Astrocyte of the cerebellum (primary cell): ENCODE results near the gene SESN2.

ENCODE experiments used
- DNase-seq: peaks from one replicate; pipeline ENCODE4 v3.0.0-alpha.2; 2011; ENCODE audit warnings: low read depth
- H3K4me3 ChIP-seq: 2 replicates; pipeline ENCODE4 v1.5.1; 2011; ENCODE audit warnings: mild to moderate bottlenecking, low read depth, low read length, moderate library complexity
- CTCF ChIP-seq: IDR thresholded peaks from 2 replicates; pipeline ENCODE4 v1.5.1; 2012; ENCODE audit warnings: low read length, low read depth, moderate library complexity, mild to moderate bottlenecking; ENCODE audit errors: missing control alignments
- in situ Hi-C: cut with HindIII; loops from 2 replicates; pipeline ENCODE4 v1.10.0; 2017; ENCODE audit warnings: low sequenced_read_pairs

The SESN2 gene

DNA sequence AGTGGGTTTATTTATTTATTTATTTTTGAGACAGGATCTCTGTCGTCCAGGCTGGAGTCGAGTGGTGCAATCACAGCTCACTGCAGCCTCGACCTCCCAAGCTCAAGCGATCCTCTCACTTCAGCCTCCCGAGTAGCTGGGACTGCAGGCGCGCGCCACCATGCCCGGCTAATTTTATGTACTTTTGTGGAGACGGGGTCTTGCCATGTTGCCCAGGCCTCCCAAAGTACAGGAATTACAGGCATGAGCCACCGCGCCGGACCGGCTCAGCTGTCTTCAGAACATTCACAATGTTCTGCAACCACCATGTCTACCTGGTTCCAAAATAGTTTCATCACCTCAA is 26.1 kb upstream of the SESN2 start:
- TF ChIP-seq CTCF: no peak
- peak overlapping the region; percentile 99 for H3K4me3 ChIP-seq
- in situ Hi-C loops: no loop called here
- DNase-seq: no peak

- in situ Hi-C loops: no loop called here
- peak; percentile 96 for DNase-seq
- peak within 1 kb of the TSS; percentile 82 for H3K4me3 ChIP-seq
- TF ChIP-seq CTCF: no peak
Measured at GRCh38 chr1:28235755-28236655, 23.3 kb upstream of the SESN2 start, which contains the start of gene ATP5IF1. Gene ATP5IF1, plus strand, starts transcription at chr1:28236124. Its CDS starts 60 bp downstream, at chr1:28236184.

DNA sequence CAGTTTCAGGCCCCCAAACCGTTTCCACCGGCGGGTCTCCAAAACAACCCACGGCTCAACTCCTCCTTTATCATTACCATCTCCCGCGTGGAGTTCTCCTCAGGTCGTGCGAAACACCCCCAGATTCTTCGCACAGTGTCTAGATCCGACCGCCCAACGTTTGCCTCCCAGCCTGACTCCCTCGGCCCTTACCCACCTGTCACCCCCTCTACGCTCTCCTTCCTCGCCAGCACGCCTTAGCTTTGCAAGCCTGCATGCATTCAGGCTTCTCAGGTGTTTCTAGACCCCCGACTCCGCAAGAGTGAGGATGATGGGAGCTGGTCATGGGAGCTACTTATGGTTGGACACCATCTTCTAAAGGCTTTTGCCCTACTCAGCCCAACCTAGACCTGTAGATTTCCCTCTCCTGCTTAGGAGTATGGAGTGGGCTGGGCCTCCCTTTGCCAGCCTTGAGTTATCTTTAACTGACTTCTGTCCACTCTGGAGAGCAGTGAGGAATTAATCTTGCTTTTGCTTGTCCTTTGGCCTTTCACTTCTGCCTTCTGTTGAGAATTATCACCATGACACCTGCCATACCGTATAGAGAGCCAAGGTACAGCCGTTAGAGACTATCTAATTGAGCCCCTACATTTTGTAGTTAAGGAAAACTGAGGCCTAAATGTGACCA is 22.5 kb upstream of the SESN2 start:
- TF ChIP-seq CTCF: no peak
- in situ Hi-C loops: no loop called here
- DNase-seq: no peak
- peak overlapping the region; percentile 82 for H3K4me3 ChIP-seq

DNA sequence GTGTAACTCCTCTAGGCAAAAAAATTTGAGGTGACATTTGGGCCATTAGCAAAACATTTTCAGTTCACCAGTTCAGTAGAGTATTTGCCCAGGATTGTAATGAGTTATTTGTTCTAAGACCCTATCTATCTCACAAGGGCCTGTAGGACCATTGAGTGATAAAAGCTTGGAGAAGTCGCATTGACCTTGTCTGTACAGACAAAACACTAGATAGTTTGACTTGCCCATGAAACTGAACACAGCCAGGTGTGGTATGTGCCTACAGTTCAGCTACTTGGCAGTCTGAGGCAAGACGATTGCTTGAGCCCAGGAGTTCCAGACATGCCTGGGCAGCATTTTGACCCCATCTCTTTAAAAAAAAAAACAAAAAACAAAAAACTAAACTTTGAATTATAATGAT is 20.3 kb upstream of the SESN2 start:
- in situ Hi-C loops: no loop called here
- H3K4me3 ChIP-seq: no peak overlapping the region
- no peak for DNase-seq
- no peak for TF ChIP-seq CTCF

- in situ Hi-C loops: no loop called here
Measured at GRCh38 chr1:28240024-28240423, 19.3 kb upstream of the SESN2 start.

More at GRCh38 chr1:28240024-28240423, 19.3 kb upstream of the SESN2 start:
- no peak for TF ChIP-seq CTCF
- no peak for DNase-seq
- no peak overlapping the region for H3K4me3 ChIP-seq
